Stimulated activated CD4-positive, alpha-beta T cell treated with anti-CD3 and anti-CD28 coated beads, Interleukin-1b, Interleukin-23, amount 100 ng/mL, for 1 hour (primary cell): ENCODE results near the gene STMN3.

Experiments
- DNase-seq, 2 donors: peaks; one replicate each; pipeline ENCODE4 v3.0.0-alpha.2; 2020; ENCODE audit warnings: low read depth in 2 of 2

Gene STMN3

GRCh38 chr20:63653041-63653973 lies at the start of gene STMN3:
TSS of gene STMN3 (minus strand) at chr20:63653424. CDS start at chr20:63653345, 79 bp downstream.
- peak in 1 of 2 donors; percentile 27 for DNase-seq

- no peak for DNase-seq
Measured at GRCh38 chr20:63702036-63702665, 48.9 kb upstream of the STMN3 start.

GRCh38 chr20:63701329-63702035 lies 48.3 kb upstream of the STMN3 start:
- no peak for DNase-seq

GRCh38 chr20:63701051-63701328 lies 47.8 kb upstream of the STMN3 start:
- no peak for DNase-seq

- no peak for DNase-seq
Measured at GRCh38 chr20:63700199-63701050, 47.2 kb upstream of the STMN3 start.

GRCh38 chr20:63699466-63700198 lies 46.4 kb upstream of the STMN3 start:
- no peak for DNase-seq

- peak in 1 of 2 donors; percentile 32 for DNase-seq
Measured at GRCh38 chr20:63698739-63699465, 45.7 kb upstream of the STMN3 start.

GRCh38 chr20:63697868-63698545 lies 44.8 kb upstream of the STMN3 start:
- no peak for DNase-seq

GRCh38 chr20:63697357-63697867 lies 44.2 kb upstream of the STMN3 start:
- DNase-seq, result no peak

GRCh38 chr20:63696628-63697356 lies 43.6 kb upstream of the STMN3 start, which contains the start of gene TNFRSF6B:
TSS of gene TNFRSF6B (plus strand) at chr20:63696652. CDS start at chr20:63696768, 116 bp downstream.
- DNase-seq, result no peak

GRCh38 chr20:63696306-63696627 lies 43.0 kb upstream of the STMN3 start:
- DNase-seq, result no peak

- DNase-seq, result no peak
Measured at GRCh38 chr20:63695424-63696305, 42.4 kb upstream of the STMN3 start.

GRCh38 chr20:63694584-63695423 lies 41.6 kb upstream of the STMN3 start:
- DNase-seq, result no peak

GRCh38 chr20:63693733-63694583 lies 40.7 kb upstream of the STMN3 start:
- no peak for DNase-seq

- no peak for DNase-seq
Measured at GRCh38 chr20:63693083-63693732, 40.0 kb upstream of the STMN3 start.
